CD8-positive, alpha-beta memory T cell (primary cell): ENCODE results near the gene CTTNBP2. TPM values are rescaled to one million over a fixed set of nuclear protein-coding genes. Genes with fewer than 3 reads are reported as not detected.

Experiments
- CTCF ChIA-PET: fragments of 350-600 bp; sonication (Branson Sonifier 250); formaldehyde crosslinking; loops from one replicate; lab custom pipeline; 2021; ENCODE audit warnings: antibody characterized with exemption; lab: Charles Lee
- POLR2A ChIA-PET: fragments of 350-600 bp; sonication (Branson Sonifier 250); formaldehyde crosslinking; loops from one replicate; lab custom pipeline; 2021; ENCODE audit warnings: antibody characterized with exemption; lab: Charles Lee
- DNase-seq, 5 donors: peaks; one replicate each; pipeline versions ENCODE4 v3.0.0 to v3.0.0-alpha.2; 2020 to 2022; ENCODE audit warnings: mixed read lengths in 1 of 5
- H3K27ac ChIP-seq: one replicate; pipeline ENCODE4 v1.7.0; 2013; ENCODE audit warnings: low read depth, mild to moderate bottlenecking, low read length, moderate library complexity
- H3K27me3 ChIP-seq: 2 replicates; pipeline ENCODE4 v1.7.0; 2013; ENCODE audit warnings: low read length, mild to moderate bottlenecking; ENCODE audit not compliant: insufficient read depth, poor library complexity, severe bottlenecking
- H3K36me3 ChIP-seq: 2 replicates; pipeline ENCODE4 v1.7.0; 2013; ENCODE audit warnings: mild to moderate bottlenecking, low read length, moderate library complexity; ENCODE audit not compliant: insufficient read depth
- H3K4me1 ChIP-seq: 2 replicates; pipeline ENCODE4 v1.7.0; 2013; ENCODE audit warnings: mild to moderate bottlenecking, low read length, moderate library complexity; ENCODE audit not compliant: insufficient read depth
- H3K4me3 ChIP-seq: 2 replicates; pipeline ENCODE4 v1.7.0; 2013; ENCODE audit warnings: mild to moderate bottlenecking, low read length
- H3K9me3 ChIP-seq: 2 replicates; pipeline ENCODE4 v1.7.0; 2013; ENCODE audit warnings: mild to moderate bottlenecking, low read length
- H3K27ac Mint-ChIP-seq, 8 donors: one replicate each; pipeline ENCODE4 v1.8.0; 2020 to 2021; ENCODE audit warnings: mixed read lengths in 8 of 8, mild to moderate bottlenecking in 6 of 8, inconsistent platforms in 3 of 8, moderate library complexity in 3 of 8
- H3K27me3 Mint-ChIP-seq, 2 donors: one replicate each; pipeline ENCODE4 v1.8.0; 2020 to 2021; ENCODE audit warnings: mixed read lengths in 2 of 2, mild to moderate bottlenecking in 1 of 2, moderate library complexity in 1 of 2
- H3K36me3 Mint-ChIP-seq, 3 donors: one replicate each; pipeline ENCODE4 v1.8.0; 2020 to 2021; ENCODE audit warnings: mixed read lengths in 3 of 3, inconsistent platforms in 1 of 3, mild to moderate bottlenecking in 1 of 3
- H3K4me1 Mint-ChIP-seq, 3 donors: one replicate each; pipeline ENCODE4 v1.8.0; 2020 to 2021; ENCODE audit warnings: mixed read lengths in 3 of 3, inconsistent platforms in 1 of 3, mild to moderate bottlenecking in 1 of 3
- H3K4me3 Mint-ChIP-seq, 7 donors: one replicate each; pipeline ENCODE4 v1.8.0; 2020 to 2021; ENCODE audit warnings: mixed read lengths in 7 of 7, mild to moderate bottlenecking in 6 of 7, moderate library complexity in 4 of 7, inconsistent platforms in 2 of 7
- H3K9me3 Mint-ChIP-seq, 5 donors: one replicate each; pipeline ENCODE4 v1.8.0; 2020 to 2022; ENCODE audit warnings: mixed read lengths in 5 of 5, mild to moderate bottlenecking in 3 of 5, moderate library complexity in 2 of 5, inconsistent platforms in 1 of 5
- polyA plus RNA-seq: library from polyadenylated mRNA; unstranded; fragments of 300-500 nt; fragmentation: Illumina TruSeq; gene quantifications from one replicate; pipeline ENCODE4 v1.2.3, GENCODE V29; 2021
- total RNA-seq, 2 experiments: library from RNA; stranded (reverse); gene quantifications; one replicate each; pipeline ENCODE4 v1.2.3, GENCODE V29; 2021

Gene CTTNBP2
- total and polyA plus RNA-seq, 3 experiments from 2014 or later = not detected

GRCh38 chr7:117784315-117784714 lies 88.9 kb downstream of the CTTNBP2 start:
- ChIA-PET POLR2A (no interaction called here), CTCF (no interaction called here)
- Mint-ChIP-seq H3K4me3 (no peak overlapping the region), H3K27me3 (no peaks in the 10 kb centered on the region), H3K4me1 (no peaks in the 10 kb centered on the region), H3K36me3 (no peaks in the 10 kb centered on the region), H3K27ac (no peak overlapping the region), H3K9me3 (no peaks in the 10 kb centered on the region)
- H3K4me3 ChIP-seq = no peak overlapping the region
- no peaks in the 10 kb centered on the region for H3K36me3 ChIP-seq
- no peaks in the 10 kb centered on the region for H3K27me3 ChIP-seq
- no peak overlapping the region for H3K27ac ChIP-seq
- no peak for DNase-seq
- H3K4me1 ChIP-seq = no peaks in the 10 kb centered on the region
- H3K9me3 ChIP-seq = peaks cover 4% of the 10 kb centered on the region

DNA sequence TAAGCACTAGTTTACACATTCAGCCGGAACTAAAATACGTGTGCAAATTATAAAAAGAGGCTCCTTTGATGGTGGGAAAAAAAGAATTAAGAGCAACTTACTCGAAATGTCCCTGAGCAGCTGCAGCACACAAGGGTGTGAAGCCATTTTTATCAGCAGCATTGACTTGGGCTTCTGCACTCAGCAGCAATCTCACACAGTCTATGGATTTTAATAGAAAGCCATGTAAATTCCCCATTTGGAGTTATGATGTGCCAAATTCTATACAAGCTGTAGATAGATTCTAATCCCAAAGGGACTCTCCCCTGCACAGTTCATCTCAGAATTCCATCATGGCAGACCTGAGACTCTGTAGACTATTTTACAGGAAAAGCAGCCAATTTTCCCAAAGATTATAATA lies 90.5 kb downstream of the CTTNBP2 start:
- H3K27ac ChIP-seq = no peak overlapping the region
- H3K9me3 ChIP-seq = no peaks in the 10 kb centered on the region
- Mint-ChIP-seq H3K4me3 (no peak overlapping the region), H3K4me1 (no peaks in the 10 kb centered on the region), H3K27ac (no peak overlapping the region), H3K27me3 (no peaks in the 10 kb centered on the region), H3K9me3 (no peaks in the 10 kb centered on the region), H3K36me3 (no peaks in the 10 kb centered on the region)
- CTCF ChIA-PET = no interaction called here
- H3K36me3 ChIP-seq = no peaks in the 10 kb centered on the region
- H3K27me3 ChIP-seq = no peaks in the 10 kb centered on the region
- no peak overlapping the region for H3K4me3 ChIP-seq
- no peak for DNase-seq
- POLR2A ChIA-PET = no interaction called here
- no peaks in the 10 kb centered on the region for H3K4me1 ChIP-seq

GRCh38 chr7:117781707-117782106 lies 91.5 kb downstream of the CTTNBP2 start:
- Histone ChIP-seq H3K27ac (no peak overlapping the region), H3K4me3 (no peak overlapping the region), H3K36me3 (no peaks in the 10 kb centered on the region), H3K4me1 (no peaks in the 10 kb centered on the region), H3K9me3 (no peaks in the 10 kb centered on the region), H3K27me3 (no peaks in the 10 kb centered on the region)
- Mint-ChIP-seq H3K36me3 (no peaks in the 10 kb centered on the region), H3K4me3 (no peak overlapping the region), H3K9me3 (no peaks in the 10 kb centered on the region), H3K27me3 (no peaks in the 10 kb centered on the region), H3K4me1 (no peaks in the 10 kb centered on the region), H3K27ac (no peak overlapping the region)
- POLR2A ChIA-PET = no interaction called here
- DNase-seq = no peak
- CTCF ChIA-PET = no interaction called here

DNA sequence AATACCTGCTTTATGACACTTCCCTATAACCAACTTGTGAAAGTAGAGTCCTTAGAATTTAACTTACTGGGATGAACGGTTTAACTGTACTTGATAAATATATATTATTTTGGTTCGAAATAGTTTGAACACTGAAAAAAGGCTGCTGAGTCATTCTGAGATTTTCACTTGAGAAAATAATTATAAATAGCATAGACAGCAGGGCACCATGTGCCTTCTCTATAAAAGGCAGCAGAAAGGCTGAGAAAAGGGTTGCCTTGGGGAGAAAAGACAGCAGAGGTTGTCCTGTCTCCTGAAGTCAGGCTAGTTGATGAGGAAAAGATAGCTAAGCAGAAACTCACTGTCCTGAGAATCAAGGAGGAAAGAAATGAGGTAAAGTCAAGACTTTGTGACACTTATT lies 92.4 kb downstream of the CTTNBP2 start:
- no peaks in the 10 kb centered on the region for H3K36me3 Mint-ChIP-seq
- CTCF ChIA-PET = no interaction called here
- H3K4me1 Mint-ChIP-seq = no peaks in the 10 kb centered on the region
- Histone ChIP-seq H3K27ac (no peak overlapping the region), H3K27me3 (no peaks in the 10 kb centered on the region), H3K4me1 (no peaks in the 10 kb centered on the region), H3K4me3 (no peak overlapping the region), H3K36me3 (no peaks in the 10 kb centered on the region), H3K9me3 (no peaks in the 10 kb centered on the region)
- DNase-seq = no peak
- no peaks in the 10 kb centered on the region for H3K27me3 Mint-ChIP-seq
- H3K9me3 Mint-ChIP-seq = peaks cover 0 to 3% (median 0%) of the 10 kb centered on the region in 5 donors
- no peak overlapping the region for H3K4me3 Mint-ChIP-seq
- POLR2A ChIA-PET = no interaction called here
- no peak overlapping the region for H3K27ac Mint-ChIP-seq

DNA sequence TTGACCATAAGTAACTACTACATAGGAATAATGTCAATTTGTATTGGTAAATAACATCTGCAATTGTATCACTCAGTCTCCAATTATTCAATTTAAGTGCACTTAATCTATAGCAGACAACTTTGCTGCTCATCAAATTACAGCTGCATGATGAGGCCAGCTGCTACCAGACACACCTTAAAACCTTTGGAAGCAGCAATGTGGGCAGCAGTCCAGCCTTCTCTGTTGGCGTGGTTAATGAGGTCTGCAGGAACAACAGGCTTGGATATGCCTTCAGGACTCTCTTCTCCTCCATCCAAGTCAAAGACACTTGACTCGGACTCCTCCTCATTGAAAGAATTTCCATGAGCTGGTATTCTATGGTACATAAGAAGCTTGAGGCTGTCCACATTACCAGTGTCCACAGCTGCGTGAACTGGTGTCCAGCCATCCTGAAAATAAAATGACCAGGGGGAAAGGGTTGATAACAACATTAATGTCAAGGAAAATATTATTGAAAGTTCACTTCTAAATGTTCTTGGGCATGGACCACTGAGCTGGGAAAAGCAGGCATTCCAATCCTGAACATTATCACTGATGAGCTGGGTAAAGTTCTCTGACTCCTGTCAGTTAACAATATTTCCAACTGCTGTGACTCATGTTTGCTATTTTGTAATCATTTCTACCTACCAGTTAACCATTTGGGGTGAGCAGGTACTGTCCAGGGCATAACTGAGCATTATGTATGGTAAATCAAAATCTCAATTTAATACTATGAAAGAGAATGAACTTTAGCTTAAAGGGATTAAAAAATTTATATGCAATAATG lies 95.7 kb downstream of the CTTNBP2 start:
- Mint-ChIP-seq H3K9me3 (peaks cover 0 to 3% (median 0%) of the 10 kb centered on the region in 5 donors), H3K27ac (no peak overlapping the region), H3K27me3 (no peaks in the 10 kb centered on the region), H3K4me1 (no peaks in the 10 kb centered on the region), H3K4me3 (no peak overlapping the region), H3K36me3 (no peaks in the 10 kb centered on the region)
- Histone ChIP-seq H3K27me3 (no peaks in the 10 kb centered on the region), H3K4me3 (no peak overlapping the region), H3K27ac (no peak overlapping the region), H3K36me3 (no peaks in the 10 kb centered on the region), H3K4me1 (no peaks in the 10 kb centered on the region), H3K9me3 (no peaks in the 10 kb centered on the region)
- no peak for DNase-seq
- CTCF ChIA-PET = no interaction called here
- POLR2A ChIA-PET = no interaction called here

GRCh38 chr7:117776224-117776623 lies 97.0 kb downstream of the CTTNBP2 start:
- no peak overlapping the region for H3K27ac Mint-ChIP-seq
- H3K4me3 Mint-ChIP-seq = no peak overlapping the region
- POLR2A ChIA-PET = no interaction called here
- no peak for DNase-seq
- Histone ChIP-seq H3K36me3 (no peaks in the 10 kb centered on the region), H3K4me3 (no peak overlapping the region), H3K4me1 (no peaks in the 10 kb centered on the region), H3K27me3 (no peaks in the 10 kb centered on the region), H3K27ac (no peak overlapping the region), H3K9me3 (no peaks in the 10 kb centered on the region)
- CTCF ChIA-PET = no interaction called here
- peaks cover 0 to 6% (median 0%) of the 10 kb centered on the region in 5 donors for H3K9me3 Mint-ChIP-seq
- no peaks in the 10 kb centered on the region for H3K36me3 Mint-ChIP-seq
- no peaks in the 10 kb centered on the region for H3K4me1 Mint-ChIP-seq
- H3K27me3 Mint-ChIP-seq = no peaks in the 10 kb centered on the region

DNA sequence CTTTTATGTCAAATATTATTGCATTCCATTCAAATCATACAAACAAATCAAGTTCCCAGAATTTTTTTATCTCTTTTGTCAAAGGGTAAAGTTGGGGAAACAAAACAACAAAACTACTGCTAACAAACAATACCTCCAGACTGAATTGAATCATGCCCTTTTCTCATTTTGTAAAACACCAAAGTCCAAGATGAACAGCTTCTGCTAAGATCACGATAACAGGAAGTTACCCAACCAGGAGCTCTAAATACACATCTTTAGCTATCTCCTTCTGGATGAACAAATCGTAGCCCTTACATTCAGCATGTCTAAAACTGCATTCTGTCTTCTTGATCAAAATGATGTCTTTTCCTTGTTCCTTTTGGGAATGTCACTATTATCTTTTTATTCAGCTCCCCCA lies 97.4 kb downstream of the CTTNBP2 start:
- no peak overlapping the region for H3K27ac ChIP-seq
- H3K4me1 ChIP-seq = no peaks in the 10 kb centered on the region
- H3K27me3 ChIP-seq = no peaks in the 10 kb centered on the region
- Mint-ChIP-seq H3K36me3 (no peaks in the 10 kb centered on the region), H3K4me3 (no peak overlapping the region), H3K27ac (no peak overlapping the region), H3K27me3 (no peaks in the 10 kb centered on the region), H3K4me1 (no peaks in the 10 kb centered on the region), H3K9me3 (peaks cover 0 to 6% (median 0%) of the 10 kb centered on the region in 5 donors)
- POLR2A ChIA-PET = no interaction called here
- CTCF ChIA-PET = no interaction called here
- H3K4me3 ChIP-seq = no peak overlapping the region
- DNase-seq = no peak
- no peaks in the 10 kb centered on the region for H3K36me3 ChIP-seq
- no peaks in the 10 kb centered on the region for H3K9me3 ChIP-seq

GRCh38 chr7:117774943-117775342 lies 98.3 kb downstream of the CTTNBP2 start:
- CTCF ChIA-PET = no interaction called here
- Mint-ChIP-seq H3K4me1 (no peaks in the 10 kb centered on the region), H3K9me3 (peaks cover 0 to 6% (median 0%) of the 10 kb centered on the region in 5 donors), H3K4me3 (no peak overlapping the region), H3K27ac (no peak overlapping the region), H3K27me3 (no peaks in the 10 kb centered on the region), H3K36me3 (no peaks in the 10 kb centered on the region)
- H3K4me3 ChIP-seq = no peak overlapping the region
- H3K27ac ChIP-seq = no peak overlapping the region
- POLR2A ChIA-PET = no interaction called here
- DNase-seq = no peak
- no peaks in the 10 kb centered on the region for H3K36me3 ChIP-seq
- H3K9me3 ChIP-seq = no peaks in the 10 kb centered on the region
- no peaks in the 10 kb centered on the region for H3K4me1 ChIP-seq
- H3K27me3 ChIP-seq = no peaks in the 10 kb centered on the region
